GM08714 (cell line): ENCODE data around the gene CSN3.
"Not testable (repeated sequence)": the region's sequence is repeated elsewhere in the genome, so short reads cannot be mapped to it uniquely, and the experiment has no call there.

Experiments
- H3K4me3 ChIP-seq: fragments of 200-500 bp; sonication (Bioruptor generic); 2 replicates; pipeline ENCODE4 v1.5.1; 2014; ENCODE audit warnings: mild to moderate bottlenecking, low read length, inconsistent platforms
- ZNF274 ChIP-seq: IDR thresholded peaks from 2 replicates; pipeline ENCODE4 v1.6.1; 2012; ENCODE audit warnings: mild to moderate bottlenecking, low read depth, low read length

CSN3 gene

GRCh38 chr4:70242297-70242696 is at the start of gene CSN3:
CSN3 (plus strand) TSS chr4:70242597; CDS start chr4:70244820, 2,223 bp downstream.
- not testable (repeated sequence) for H3K4me3 ChIP-seq

- H3K4me3 ChIP-seq = no peak overlapping the region
- no peak for TF ChIP-seq ZNF274
Observed at GRCh38 chr4:70192895-70193294, 49.5 kb upstream of the CSN3 start.

GRCh38 chr4:70195425-70195824 is 47.0 kb upstream of the CSN3 start, which contains the start of gene ODAM:
ODAM (plus strand) TSS chr4:70195725; CDS start chr4:70196544, 819 bp downstream.
- no peak within 1 kb of the TSS for H3K4me3 ChIP-seq
- TF ChIP-seq ZNF274 = no peak

- no peak for TF ChIP-seq ZNF274
- no peak overlapping the region for H3K4me3 ChIP-seq
Observed at GRCh38 chr4:70196857-70197256, 45.5 kb upstream of the CSN3 start.

GRCh38 chr4:70197842-70198241 is 44.6 kb upstream of the CSN3 start:
- no peak for TF ChIP-seq ZNF274

GRCh38 chr4:70203601-70204000 is 38.8 kb upstream of the CSN3 start:
- TF ChIP-seq ZNF274 = no peak
- no peak overlapping the region for H3K4me3 ChIP-seq

More at GRCh38 chr4:70197842-70198241, 44.6 kb upstream of the CSN3 start:
- no peak overlapping the region for H3K4me3 ChIP-seq

- not testable (repeated sequence) for H3K4me3 ChIP-seq
Observed at GRCh38 chr4:70212752-70213151, 29.6 kb upstream of the CSN3 start.

- H3K4me3 ChIP-seq = not testable (repeated sequence)
Observed at GRCh38 chr4:70216109-70216508, 26.3 kb upstream of the CSN3 start.

- H3K4me3 ChIP-seq = not testable (repeated sequence)
Observed at GRCh38 chr4:70216550-70216949, 25.8 kb upstream of the CSN3 start.

- not testable (repeated sequence) for H3K4me3 ChIP-seq
Observed at GRCh38 chr4:70221389-70221788, 21.0 kb upstream of the CSN3 start.

GRCh38 chr4:70221818-70222217 is 20.6 kb upstream of the CSN3 start:
- not testable (repeated sequence) for H3K4me3 ChIP-seq

- no peak for TF ChIP-seq ZNF274
- no peak within 1 kb of the TSS for H3K4me3 ChIP-seq
Observed at GRCh38 chr4:70225824-70226223, 16.6 kb upstream of the CSN3 start, which contains the start of gene FDCSP. FDCSP (plus strand) TSS chr4:70226124; CDS start chr4:70231195, 5,071 bp downstream.

GRCh38 chr4:70236125-70236524 is 6.3 kb upstream of the CSN3 start:
- TF ChIP-seq ZNF274 = no peak
- H3K4me3 ChIP-seq = no peak overlapping the region

- H3K4me3 ChIP-seq = no peak overlapping the region
- no peak for TF ChIP-seq ZNF274
Observed at GRCh38 chr4:70239131-70239883, 3.1 kb upstream of the CSN3 start.

- no peak for TF ChIP-seq ZNF274
- no peak overlapping the region for H3K4me3 ChIP-seq
Observed at GRCh38 chr4:70239884-70240591, 2.4 kb upstream of the CSN3 start.

- no peak overlapping the region for H3K4me3 ChIP-seq
- TF ChIP-seq ZNF274 = no peak
Observed at GRCh38 chr4:70243091-70243490, 694 bp downstream of the CSN3 start.
